Ovary (tissue), 9 donors: ENCODE data around the gene SHROOM3. TPM values are rescaled to one million over a fixed set of nuclear protein-coding genes. Genes with fewer than 3 reads are reported as not detected.

Experiments
- DNase-seq, 5 donors: peaks; one replicate each; pipeline ENCODE4 v3.0.0-alpha.2; 2019 to 2020
- H3K27ac ChIP-seq, 2 donors: fragments of 200-600 bp; one replicate each; pipeline versions ENCODE4 v1.5.1 to v1.8.0; 2019 to 2022
- H3K27me3 ChIP-seq: fragments of 200-600 bp; one replicate; pipeline ENCODE4 v1.8.0; 2022
- H3K36me3 ChIP-seq: fragments of 200-600 bp; sonication (generic); one replicate; pipeline ENCODE4 v1.5.1; 2019
- H3K4me1 ChIP-seq: one replicate; pipeline ENCODE4 v1.8.1; 2013; ENCODE audit warnings: mild to moderate bottlenecking, moderate library complexity; ENCODE audit not compliant: insufficient read depth
- H3K4me3 ChIP-seq: fragments of 200-600 bp; sonication (generic); one replicate; pipeline ENCODE4 v1.5.1; 2017
- H3K9me3 ChIP-seq, 2 donors: fragments of 200-600 bp in 1 of 2; sonication (generic) in 1 of 2; one replicate each; pipeline versions ENCODE4 v1.5.1 to v1.8.1; 2013 to 2019; ENCODE audit warnings: mild to moderate bottlenecking in 1 of 2, moderate library complexity in 1 of 2
- CTCF ChIP-seq, 3 donors: fragments of 450-650 bp in 2 of 3; fragments of 200-600 bp in 1 of 3; IDR thresholded peaks; one replicate each; pipeline versions ENCODE4 v1.5.1 to v1.8.0; 2016 to 2022; ENCODE audit warnings: antibody characterized with exemption in 3 of 3, mild to moderate bottlenecking in 1 of 3
- EP300 ChIP-seq: sonication (generic); formaldehyde crosslinking; IDR thresholded peaks from one replicate; pipeline ENCODE4 v1.6.1; 2017; ENCODE audit warnings: antibody characterized with exemption
- POLR2A ChIP-seq: fragments of 450-650 bp; IDR thresholded peaks from one replicate; pipeline ENCODE4 v1.6.1; 2017; ENCODE audit warnings: antibody characterized with exemption, mild to moderate bottlenecking, moderate library complexity
- WGBS, 3 donors: extraction: QIAGEN DNeasy Blood & Tissue Kit in 1 of 3; methylation state at CpG; one replicate each; pipeline versions ENCODE4 v1.1.5 to v1.1.7; 2013 to 2017; 5-methylcytosine and 5-hydroxymethylcytosine counted together
- intact Hi-C, 4 donors: fragments of 100-400 bp; cut with DNase I; formaldehyde crosslinking; loops; one replicate each; pipeline versions ENCODE4 v1.11.0 to v1.15.1; 2022 to 2023
- polyA plus RNA-seq, 2 donors: library from polyadenylated mRNA; stranded (reverse); fragments of 200-250 nt in 1 of 2; fragments of 350-450 nt in 1 of 2; fragmentation: Illumina TruSeq in 1 of 2; extraction: RNeasy Lipid Tissue Mini Kit (QIAGEN cat#74804) in 1 of 2; gene quantifications; one replicate each; pipeline ENCODE4 v1.2.3, GENCODE V29; 2013 to 2014
- total RNA-seq, 7 donors: library from RNA; depleted of rRNA in 2 of 7; stranded (reverse); fragments of >200 nt in 2 of 7; fragmentation: NEBNext Ultra II Directional in 3 of 7; extraction: Animal tissue kit (Norgen Biotek cat#: 25700) in 3 of 7; gene quantifications; one replicate each; pipeline versions ENCODE4 v1.1.0 to v1.2.4, GENCODE V29; 2016 to 2023
- donor health status: DM: no; HTN: no; CAD: no; lungs with moderate emphysema.
- donor health status: DM: no; HTN: no; CAD: no.
- donor health status: Bipolar disorder and iron deficiency.
- donor health status: DM: yes; HTN: yes; CAD: no.
- donor health status: DM: no; HTN: no; CAD: no.
- donor health status: DM: yes; HTN: yes; CAD: no.

The SHROOM3 gene
- total and polyA plus RNA-seq, 9 donors = 0.80 to 70.1 (median 3.8) TPM

- Histone ChIP-seq H3K27ac (no peak overlapping the region), H3K4me1 (no peaks in the 10 kb centered on the region), H3K27me3 (no peaks in the 10 kb centered on the region), H3K4me3 (no peak overlapping the region), H3K36me3 (no peaks in the 10 kb centered on the region), H3K9me3 (no peaks in the 10 kb centered on the region)
- intact Hi-C loops = no loop called here
- 67 to 77% (median 71%) methylated on average over 3 of the region's 3 CpGs for WGBS, 3 donors
- TF ChIP-seq POLR2A (no peak), CTCF (IDR thresholded peaks at IDR 0.05) (no peak), EP300 (no peak)
- no peak for DNase-seq
Measured at GRCh38 chr4:76658231-76659102, 223.4 kb downstream of the SHROOM3 start.

GRCh38 chr4:76659103-76659490 is 224.1 kb downstream of the SHROOM3 start:
- no peaks in the 10 kb centered on the region for H3K27me3 ChIP-seq
- H3K9me3 ChIP-seq = no peaks in the 10 kb centered on the region
- no peaks in the 10 kb centered on the region for H3K4me1 ChIP-seq
- no peak for DNase-seq
- H3K4me3 ChIP-seq = no peak overlapping the region
- WGBS, 3 donors = 20 to 46% (median 40%) methylated on average over 1 of the region's 1 CpG
- intact Hi-C loops = no loop called here
- no peak overlapping the region for H3K27ac ChIP-seq
- no peak for TF ChIP-seq CTCF (IDR thresholded peaks at IDR 0.05)
- TF ChIP-seq EP300 = no peak
- no peak for TF ChIP-seq POLR2A
- no peaks in the 10 kb centered on the region for H3K36me3 ChIP-seq

GRCh38 chr4:76663824-76664223 is 228.8 kb downstream of the SHROOM3 start:
- intact Hi-C loops = no loop called here
- Histone ChIP-seq H3K27ac (no peak overlapping the region), H3K4me3 (no peak overlapping the region), H3K4me1 (no peaks in the 10 kb centered on the region), H3K9me3 (no peaks in the 10 kb centered on the region), H3K36me3 (no peaks in the 10 kb centered on the region), H3K27me3 (no peaks in the 10 kb centered on the region)
- no peak for TF ChIP-seq CTCF (IDR thresholded peaks at IDR 0.05)
- TF ChIP-seq POLR2A = no peak
- no peak for TF ChIP-seq EP300
- WGBS, 3 donors = 96 to 100% (median 97%) methylated on average over 1 of the region's 1 CpG
- no peak for DNase-seq

- TF ChIP-seq CTCF (IDR thresholded peaks at IDR 0.05) = no peak
- no peak for TF ChIP-seq POLR2A
- no peak for TF ChIP-seq EP300
- no peaks in the 10 kb centered on the region for H3K9me3 ChIP-seq
- H3K27ac ChIP-seq = no peak overlapping the region
- H3K36me3 ChIP-seq = no peaks in the 10 kb centered on the region
- H3K27me3 ChIP-seq = no peaks in the 10 kb centered on the region
- no peak for DNase-seq
- H3K4me3 ChIP-seq = no peak overlapping the region
- no peaks in the 10 kb centered on the region for H3K4me1 ChIP-seq
- intact Hi-C loops = no loop called here
Measured at GRCh38 chr4:76665153-76665552, 230.1 kb downstream of the SHROOM3 start.
